Endodermal cell (in vitro differentiated cells): ENCODE measurements around the gene CCDC92B. TPM values are rescaled to one million over a fixed set of nuclear protein-coding genes. Genes with fewer than 3 reads are reported as not detected.

Experiments used
- microRNA-seq: library from miRNA; unstranded; fragments of <30 nt; microRNA quantifications from one replicate; pipeline ENCODE4 v1.2.0, GENCODE V29; 2020; ENCODE audit warnings: borderline microRNAs expressed
- total RNA-seq, 2 donors: library from RNA; stranded (reverse); fragmentation: NEBNext Ultra II Directional in 1 of 2; extraction: Animal tissue kit (Norgen Biotek cat#: 25700) in 1 of 2; gene quantifications; 2 replicates in 1 of 2; 3 replicates in 1 of 2; pipeline ENCODE4 v1.2.1, GENCODE V29; 2021

Gene CCDC92B
- total RNA-seq, 2 donors from 2014 or later = 4.3 to 5.8 TPM

Small RNA genes within 50 kb of the gene (microRNA-seq; reads per million reads assigned to microRNA genes)
- not detected for gene MIR1253
- gene MIR6776 = not detected

Other genes starting within 250 kb of the CCDC92B start
- gene METTL16, start 237.8 kb downstream of the CCDC92B start, total RNA-seq = 10 to 100 TPM; 51.5 to 59.6 TPM
- 100 to 1,000 TPM; 157 to 200 TPM for gene PAFAH1B1, start 156.0 kb downstream of the CCDC92B start, total RNA-seq
- 10 to 100 TPM; 55.5 to 61.8 TPM for gene CLUH, start 37.9 kb downstream of the CCDC92B start, total RNA-seq
- 10 to 100 TPM; 18.0 to 44.3 TPM for gene RAP1GAP2, start 46.8 kb upstream of the CCDC92B start, total RNA-seq